GM12873 (cell line): ENCODE measurements around the gene NKD1.

Experiments
- CTCF ChIP-seq: IDR thresholded peaks from 2 replicates; pipeline ENCODE4 v1.5.1; 2012; ENCODE audit warnings: low read depth, mild to moderate bottlenecking, moderate library complexity, low read length, control low read depth; ENCODE audit not compliant: insufficient read depth; ENCODE audit errors: missing control alignments

Gene NKD1

DNA sequence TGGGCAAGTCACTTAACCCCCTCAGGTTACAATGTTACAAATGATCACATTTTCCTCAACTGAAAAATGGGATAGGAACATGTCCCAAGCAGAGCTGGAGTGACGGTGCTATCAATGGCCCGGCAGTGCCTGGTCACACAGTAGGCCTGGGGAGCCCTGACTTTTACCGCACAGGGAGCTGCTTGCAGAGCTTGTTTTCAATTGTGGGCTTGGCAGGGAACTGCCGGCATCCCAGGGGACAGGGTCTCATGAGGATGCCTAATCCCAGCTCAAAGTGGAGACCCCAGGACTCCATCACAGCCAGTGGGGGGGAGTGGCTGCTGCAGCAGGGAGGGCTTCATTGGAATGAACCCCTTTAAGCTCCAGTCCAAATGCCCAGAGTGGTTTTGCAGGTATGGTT lies 121.5 kb downstream of the NKD1 start:
- TF ChIP-seq CTCF = no peak

DNA sequence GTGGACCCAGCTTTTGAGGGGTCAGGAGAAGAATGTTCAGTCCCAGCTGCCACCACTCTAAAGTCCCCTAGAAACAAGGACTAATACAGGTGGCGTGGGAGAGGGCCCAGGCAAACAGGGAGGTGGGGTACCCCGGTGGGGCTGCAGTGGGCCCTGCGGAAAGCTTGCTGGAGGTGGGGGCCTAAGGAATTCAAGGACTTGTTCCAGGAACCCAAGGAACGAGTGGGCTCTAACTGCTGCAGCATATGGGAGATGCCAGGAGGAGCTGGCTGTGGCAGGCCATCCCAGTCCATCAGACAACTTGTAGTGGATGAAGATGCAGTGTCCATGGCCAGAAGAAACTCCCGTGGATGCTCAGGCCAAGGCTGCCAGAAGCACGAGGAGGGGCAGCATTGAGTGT lies 122.3 kb downstream of the NKD1 start:
- TF ChIP-seq CTCF = no peak

DNA sequence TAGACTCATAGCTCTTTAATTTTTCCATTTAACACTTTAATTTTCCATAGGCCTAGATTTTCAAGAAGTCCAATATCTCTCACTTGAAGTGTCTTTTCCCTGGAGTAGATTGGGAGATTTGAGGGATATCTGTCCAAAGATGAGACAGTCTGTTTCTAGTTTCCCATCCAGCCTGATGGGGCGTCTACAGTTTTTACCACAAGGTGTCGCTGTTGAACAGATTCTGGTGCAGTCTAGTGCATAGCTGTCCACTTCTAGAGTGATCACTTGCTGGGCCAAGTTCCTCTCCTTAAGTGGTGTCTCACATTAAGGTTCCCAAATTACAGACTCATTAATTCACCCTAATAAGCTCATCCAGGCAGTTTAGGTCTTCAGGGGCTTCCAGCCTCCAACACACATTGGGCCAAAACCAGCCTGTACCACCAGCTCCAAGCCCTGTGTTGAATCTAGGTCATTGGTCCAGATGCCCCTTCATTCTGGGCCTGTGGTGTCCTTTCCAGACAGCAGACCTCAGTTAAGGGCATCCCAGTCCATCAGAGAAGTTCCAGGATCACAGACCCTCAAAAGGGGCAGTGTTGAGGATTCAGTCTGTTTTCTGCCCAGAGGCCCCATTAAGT lies 123.6 kb downstream of the NKD1 start:
- peak; percentile 79 for TF ChIP-seq CTCF

- TF ChIP-seq CTCF = no peak
Observed at GRCh38 chr16:50673496-50674275, 125.5 kb downstream of the NKD1 start.

DNA sequence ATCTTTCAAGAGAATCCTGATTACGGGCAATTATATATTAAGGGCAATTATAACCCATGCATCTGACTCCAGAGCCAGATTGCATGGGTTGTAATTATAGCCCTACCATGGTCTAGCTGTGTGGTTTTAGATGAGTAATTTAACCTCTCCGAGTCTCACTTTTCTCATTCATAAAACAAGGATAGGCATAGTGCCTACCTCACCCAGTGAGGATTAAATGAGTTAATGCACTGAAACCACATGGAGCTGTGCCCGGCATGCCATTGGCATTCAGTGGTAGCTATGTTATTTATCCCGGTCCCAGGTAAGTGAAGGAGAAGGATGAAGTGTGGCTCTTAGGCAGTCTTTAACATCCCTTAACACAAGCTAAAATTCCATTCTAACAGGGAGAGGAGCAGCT lies 126.6 kb downstream of the NKD1 start:
- no peak for TF ChIP-seq CTCF

- TF ChIP-seq CTCF = no peak
Observed at GRCh38 chr16:50675686-50676610, 127.8 kb downstream of the NKD1 start.
